Psoas muscle (tissue), 8 donors: ENCODE measurements around the gene EEF1B2. TPM values are rescaled to one million over a fixed set of nuclear protein-coding genes. Genes with fewer than 3 reads are reported as not detected.
"Not testable (repeated sequence)": the region's sequence is repeated elsewhere in the genome, so short reads cannot be mapped to it uniquely, and the experiment has no call there.

ENCODE experiments used
- ATAC-seq, 4 donors: fragments of 200-7000 bp; cut with Tn5 transposase; one replicate each; pipeline ENCODE4 v1.9.1; 2020; ENCODE audit warnings: moderate library complexity in 3 of 4, mild to moderate bottlenecking in 2 of 4
- DNase-seq, 2 donors: peaks; one replicate each; pipeline ENCODE4 v3.0.0-alpha.2; 2020
- H3K27ac ChIP-seq: fragments of 200-600 bp; one replicate; pipeline ENCODE4 v1.8.0; 2022
- H3K27me3 ChIP-seq, 3 donors: fragments of 200-600 bp in 1 of 3; one replicate each; pipeline versions ENCODE4 v1.6.1 to v1.8.0; 2013 to 2022; ENCODE audit warnings: low read length in 2 of 3, mild to moderate bottlenecking in 2 of 3, moderate library complexity in 1 of 3; ENCODE audit not compliant: insufficient read depth in 3 of 3
- H3K36me3 ChIP-seq, 2 donors: fragments of 200-600 bp in 1 of 2; one replicate each; pipeline versions ENCODE4 v1.6.1 to v1.8.0; 2013 to 2022; ENCODE audit warnings: low read depth in 1 of 2, mild to moderate bottlenecking in 1 of 2, moderate library complexity in 1 of 2; ENCODE audit not compliant: insufficient read depth in 1 of 2
- H3K4me1 ChIP-seq: fragments of 200-600 bp; one replicate; pipeline ENCODE4 v1.8.0; 2022
- H3K4me3 ChIP-seq: fragments of 200-600 bp; one replicate; pipeline ENCODE4 v1.8.0; 2022; ENCODE audit warnings: mild to moderate bottlenecking
- H3K9me3 ChIP-seq: fragments of 200-600 bp; one replicate; pipeline ENCODE4 v1.8.0; 2022
- WGBS, 3 donors: extraction: QIAGEN DNeasy Blood & Tissue Kit; methylation state at CpG; one replicate each; pipeline versions ENCODE4 v1.1.6 to v1.1.7; 2013; 5-methylcytosine and 5-hydroxymethylcytosine counted together
- intact Hi-C, 2 donors: fragments of 100-400 bp; cut with DNase I; formaldehyde crosslinking; loops; one replicate each; pipeline versions ENCODE4 v1.11.0 to v1.14.2; 2022
- polyA plus RNA-seq, 3 donors: library from polyadenylated mRNA; stranded (reverse); fragments of 200-250 nt; gene quantifications; one replicate each; pipeline ENCODE4 v1.2.3, GENCODE V29; 2013
- total RNA-seq, 4 donors: library from RNA; stranded (reverse); fragmentation: NEBNext Ultra II Directional in 2 of 4; extraction: Animal tissue kit (Norgen Biotek cat#: 25700) in 2 of 4; gene quantifications; one replicate each; pipeline versions ENCODE4 v1.2.1 to v1.2.4, GENCODE V29; 2021 to 2023
- TF ChIP-seq, protein P1 (sequence below): fragments of 200-600 bp; IDR thresholded peaks from one replicate; pipeline ENCODE4 v1.8.0; 2022; ENCODE audit warnings: antibody characterized with exemption
- donor health status: healthy with polysubstance abuse.
- donor health status: DM: no; HTN: no; CAD: no; lungs with moderate emphysema.
- donor health status: Bipolar disorder and iron deficiency.
- donor health status: healthy.
- donor health status: DM: yes; HTN: yes; CAD: no.
- donor health status: DM: no; HTN: no; CAD: no.
- donor health status: DM: no; HTN: no; CAD: no.
- donor health status: DM: yes; HTN: yes; CAD: no.

Gene EEF1B2
- total and polyA plus RNA-seq, 7 donors: 340 to 1,772 (median 671) TPM

DNA sequence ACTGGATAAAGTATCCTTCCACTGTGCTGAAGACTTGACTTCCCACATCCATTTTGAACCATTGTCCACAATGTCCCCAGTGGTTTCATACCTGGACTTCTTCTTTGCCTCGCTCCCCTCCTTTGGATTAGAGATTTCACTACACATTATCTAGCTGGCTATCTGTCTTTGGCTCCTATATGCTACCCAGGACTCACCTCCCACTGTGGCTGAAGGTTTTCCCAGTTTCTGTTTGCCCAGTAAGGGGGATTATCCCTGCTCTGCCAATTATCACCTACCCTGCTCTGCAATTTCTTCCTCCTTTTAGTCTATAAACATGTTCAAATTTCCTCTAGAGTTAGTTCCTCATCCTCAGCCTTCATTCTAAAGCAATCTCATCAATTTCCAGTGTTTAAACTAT lies 9.5 kb upstream of the EEF1B2 start:
- ATAC-seq: no peak
- no peak overlapping the region for H3K4me3 ChIP-seq
- no peaks in the 10 kb centered on the region for H3K27me3 ChIP-seq
- peaks cover 10% of the 10 kb centered on the region for H3K4me1 ChIP-seq
- DNase-seq: no peak
- no peaks in the 10 kb centered on the region for H3K9me3 ChIP-seq
- H3K27ac ChIP-seq: no peak overlapping the region
- intact Hi-C loops: loop anchor here in 1 of 2 donors (10.0 kb wide), 1 partner anchor 125 kb away; no protein-coding TSS in a partner anchor
- 95 to 100% (median 100%) methylated on average over 1 of the region's 1 CpG for WGBS, 3 donors
- TF ChIP-seq, protein P1, sequence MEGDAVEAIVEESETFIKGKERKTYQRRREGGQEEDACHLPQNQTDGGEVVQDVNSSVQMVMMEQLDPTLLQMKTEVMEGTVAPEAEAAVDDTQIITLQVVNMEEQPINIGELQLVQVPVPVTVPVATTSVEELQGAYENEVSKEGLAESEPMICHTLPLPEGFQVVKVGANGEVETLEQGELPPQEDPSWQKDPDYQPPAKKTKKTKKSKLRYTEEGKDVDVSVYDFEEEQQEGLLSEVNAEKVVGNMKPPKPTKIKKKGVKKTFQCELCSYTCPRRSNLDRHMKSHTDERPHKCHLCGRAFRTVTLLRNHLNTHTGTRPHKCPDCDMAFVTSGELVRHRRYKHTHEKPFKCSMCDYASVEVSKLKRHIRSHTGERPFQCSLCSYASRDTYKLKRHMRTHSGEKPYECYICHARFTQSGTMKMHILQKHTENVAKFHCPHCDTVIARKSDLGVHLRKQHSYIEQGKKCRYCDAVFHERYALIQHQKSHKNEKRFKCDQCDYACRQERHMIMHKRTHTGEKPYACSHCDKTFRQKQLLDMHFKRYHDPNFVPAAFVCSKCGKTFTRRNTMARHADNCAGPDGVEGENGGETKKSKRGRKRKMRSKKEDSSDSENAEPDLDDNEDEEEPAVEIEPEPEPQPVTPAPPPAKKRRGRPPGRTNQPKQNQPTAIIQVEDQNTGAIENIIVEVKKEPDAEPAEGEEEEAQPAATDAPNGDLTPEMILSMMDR: no peak
- peaks cover 10 to 77% of the 10 kb centered on the region in 2 donors for H3K36me3 ChIP-seq

DNA sequence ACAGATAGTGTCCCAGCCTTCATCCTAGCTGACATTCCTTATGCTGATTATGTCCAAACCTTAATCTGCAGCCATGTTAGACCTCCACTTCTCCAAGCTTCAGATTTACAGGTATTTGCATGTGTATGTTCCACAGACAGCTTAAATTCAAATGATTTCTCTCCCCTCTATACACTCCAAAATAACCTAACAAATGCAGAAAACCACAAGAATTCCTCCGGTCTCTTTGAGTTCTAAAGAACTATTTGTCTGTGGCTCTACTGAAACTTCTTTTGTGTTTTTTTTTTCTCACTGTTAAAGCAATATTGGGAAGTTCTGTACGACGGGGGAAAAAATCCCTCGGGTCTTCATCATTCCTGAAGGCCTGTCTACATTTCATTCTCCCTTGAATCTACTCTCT lies 9.1 kb upstream of the EEF1B2 start:
- WGBS, 3 donors: 77 to 84% (median 83%) methylated on average over 4 of the region's 4 CpGs
- TF ChIP-seq, protein P1: no peak
- ATAC-seq (no peak), DNase-seq (no peak)
- H3K4me1 ChIP-seq: peaks cover 10% of the 10 kb centered on the region
- intact Hi-C loops: loop anchor here in 1 of 2 donors (10.0 kb wide), 1 partner anchor 126 kb away; no protein-coding TSS in a partner anchor
- peaks cover 9 to 72% of the 10 kb centered on the region in 2 donors for H3K36me3 ChIP-seq
- H3K27ac ChIP-seq: no peak overlapping the region
- no peak overlapping the region for H3K4me3 ChIP-seq
- no peaks in the 10 kb centered on the region for H3K9me3 ChIP-seq
- no peaks in the 10 kb centered on the region for H3K27me3 ChIP-seq

DNA sequence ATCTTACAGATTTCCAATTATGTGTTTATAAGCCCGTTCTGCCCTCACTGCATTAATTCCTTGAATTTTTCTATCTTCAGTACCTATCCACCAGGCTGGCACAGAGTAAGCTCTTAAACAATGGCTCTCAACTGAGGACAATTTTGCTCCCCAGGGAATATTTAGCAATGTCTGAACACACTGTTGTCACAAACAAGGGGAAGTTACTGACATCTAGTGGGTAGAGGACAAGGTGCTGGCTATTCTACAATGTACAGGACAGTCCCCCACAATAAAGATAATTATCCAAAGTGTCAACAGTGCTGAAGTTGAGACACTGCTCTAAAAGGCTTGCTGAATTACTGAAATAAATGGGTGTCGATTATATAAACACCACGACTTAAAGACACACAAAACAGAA lies 5.5 kb upstream of the EEF1B2 start:
- ATAC-seq: peak in 3 of 4 donors; percentile 35 to 53 (median 44)
- TF ChIP-seq, protein P1: no peak
- 84 to 90% (median 89%) methylated on average over 3 of the region's 3 CpGs for WGBS, 3 donors

DNA sequence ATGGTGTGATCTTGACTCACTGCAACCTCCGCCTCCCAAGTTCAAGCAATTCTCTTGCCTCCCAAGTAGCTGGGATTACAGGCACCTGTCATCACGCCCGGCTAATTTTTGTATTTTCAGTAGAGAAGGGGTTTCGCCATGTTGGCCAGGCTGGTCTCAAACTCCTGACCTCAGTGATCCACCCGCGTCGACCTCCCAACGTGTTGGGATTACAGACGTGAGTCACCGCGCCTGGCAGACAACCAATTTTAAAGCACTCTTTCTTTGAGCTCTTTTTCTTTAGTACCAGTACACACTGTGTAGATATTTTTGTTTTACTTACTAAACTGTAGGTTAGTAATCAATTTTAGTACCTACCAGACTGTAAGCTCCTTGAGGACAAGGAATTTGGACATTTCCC lies 2.7 kb upstream of the EEF1B2 start:
- intact Hi-C loops: loop anchor here in 1 of 2 donors (5.0 to 10.0 kb wide), 2 partner anchors 70 to 132 kb away; partner anchors contain the start of gene INO80D
- not testable (repeated sequence) for H3K27me3 ChIP-seq, ATAC-seq, H3K9me3 ChIP-seq, DNase-seq
- peak overlapping the region; percentile 27 for H3K27ac ChIP-seq
- 74 to 76% (median 75%) methylated on average over 11 of the region's 11 CpGs for WGBS, 3 donors
- H3K36me3 ChIP-seq: peaks cover 3 to 24% of the 10 kb centered on the region in 2 donors
- H3K4me1 ChIP-seq: peaks cover 39% of the 10 kb centered on the region
- H3K4me3 ChIP-seq: peak overlapping the region; percentile 89

More for the DNA sequence above, 5.5 kb upstream of the EEF1B2 start:
- H3K4me3 ChIP-seq: no peak overlapping the region
- no peak for DNase-seq
- peak overlapping the region; percentile 12 for H3K27ac ChIP-seq
- H3K4me1 ChIP-seq: peaks cover 23% of the 10 kb centered on the region
- H3K27me3 ChIP-seq: no peaks in the 10 kb centered on the region
- H3K36me3 ChIP-seq: peaks cover 5 to 37% of the 10 kb centered on the region in 2 donors
- intact Hi-C loops: loop anchor here in 1 of 2 donors (10.0 kb wide), 1 partner anchor 129 kb away; no protein-coding TSS in a partner anchor
- no peaks in the 10 kb centered on the region for H3K9me3 ChIP-seq

DNA sequence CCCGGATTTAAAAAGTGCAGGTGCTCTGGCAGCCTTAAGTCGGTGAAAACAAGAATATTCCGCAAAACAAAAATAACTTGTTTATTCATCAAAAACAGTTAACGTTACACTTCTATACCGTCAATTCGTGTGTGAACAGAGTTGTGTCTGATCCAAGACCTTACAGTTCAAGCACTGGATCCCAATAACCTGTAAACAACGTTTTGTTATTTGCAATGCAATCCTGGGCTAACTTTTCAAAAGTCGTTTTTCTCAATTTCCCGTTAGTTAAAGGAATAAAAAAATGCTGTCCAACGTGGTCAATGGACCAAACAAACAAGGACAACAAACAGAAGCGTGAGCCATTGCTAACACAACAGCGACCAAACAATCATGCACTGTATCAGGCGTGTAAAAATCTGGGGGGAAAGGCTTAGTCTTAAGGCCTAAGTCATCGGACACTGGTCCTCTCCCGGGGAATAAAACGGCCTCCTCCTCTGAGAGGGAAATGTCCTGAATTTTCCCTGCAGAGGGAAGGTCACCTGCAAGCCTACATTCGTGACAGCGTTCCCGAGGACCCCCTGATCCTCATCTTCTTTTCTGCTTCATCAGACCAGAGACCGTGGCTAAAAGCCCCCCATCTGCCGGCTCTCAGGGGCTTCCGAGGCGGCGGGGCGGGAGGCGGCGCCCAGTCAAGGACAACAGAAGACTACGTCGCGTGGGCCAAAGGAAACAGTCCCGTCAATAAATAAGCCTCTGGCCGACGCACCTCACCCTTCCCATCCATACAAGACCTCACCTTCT lies 941 bp upstream of the EEF1B2 start:
- no peaks in the 10 kb centered on the region for H3K9me3 ChIP-seq
- 0% methylated on average over 33 of the region's 33 CpGs for WGBS, 3 donors
- H3K4me3 ChIP-seq: peak overlapping the region; percentile 89
- DNase-seq (no peak), ATAC-seq (peak; percentile 4 to 42 (median 14))
- H3K4me1 ChIP-seq: peaks cover 36% of the 10 kb centered on the region
- peak overlapping the region; percentile 90 for H3K27ac ChIP-seq
- intact Hi-C loops: loop anchor here in 1 of 2 donors (5.0 to 10.0 kb wide), 2 partner anchors 71 to 134 kb away; partner anchors contain the start of gene INO80D
- TF ChIP-seq, protein P1: no peak
- H3K27me3 ChIP-seq: no peaks in the 10 kb centered on the region
- peaks cover 6 to 32% of the 10 kb centered on the region in 2 donors for H3K36me3 ChIP-seq
